ENCODE measurements around the gene PARS2. TPM values are rescaled to one million over a fixed set of nuclear protein-coding genes. Genes with fewer than 3 reads are reported as not detected.

The PARS2 gene
- total and polyA plus RNA-seq, 8 donors = 0.61 to 3.6 (median 1.9) TPM

DNA sequence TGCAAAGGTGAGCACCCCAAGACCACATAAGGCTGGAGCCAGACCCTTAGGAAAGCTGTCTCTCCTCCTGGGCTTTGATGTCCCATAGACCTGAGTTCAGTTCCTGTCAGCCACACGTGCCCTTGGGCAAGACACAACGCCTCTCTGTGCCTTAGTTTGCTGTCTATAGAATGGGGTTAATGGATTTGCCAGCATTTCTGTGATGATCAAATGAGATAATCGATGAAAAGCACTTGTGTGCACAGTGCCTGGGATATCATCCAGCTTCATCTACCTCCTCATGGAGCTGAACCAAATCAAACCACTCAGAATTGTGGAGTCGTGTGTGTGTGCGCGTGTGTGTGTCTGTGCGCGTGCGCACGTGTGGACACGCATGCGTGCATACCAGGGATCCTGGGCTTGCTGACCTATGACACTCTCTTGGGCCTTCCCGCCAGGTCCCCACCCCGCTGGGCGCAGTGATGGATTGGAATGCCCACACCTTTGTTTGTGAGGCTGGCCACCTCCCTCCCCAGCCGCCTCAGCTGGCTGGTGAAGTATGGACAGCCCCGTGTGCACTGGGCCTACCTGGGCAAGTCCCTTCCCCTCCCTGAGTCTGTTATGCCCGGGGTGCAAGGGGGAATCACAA, 31.6 kb upstream of the PARS2 start:
- H3K27me3 ChIP-seq = no peaks in the 10 kb centered on the region
- H3K27ac ChIP-seq = no peak overlapping the region
- intact Hi-C loops (cut with DNase I) = no loop called here
- DNase-seq = no peak
- peaks cover 0 to 20% (median 8%) of the 10 kb centered on the region in 3 donors for H3K4me1 ChIP-seq
- no peaks in the 10 kb centered on the region for H3K36me3 ChIP-seq
- TF ChIP-seq, protein P1, sequence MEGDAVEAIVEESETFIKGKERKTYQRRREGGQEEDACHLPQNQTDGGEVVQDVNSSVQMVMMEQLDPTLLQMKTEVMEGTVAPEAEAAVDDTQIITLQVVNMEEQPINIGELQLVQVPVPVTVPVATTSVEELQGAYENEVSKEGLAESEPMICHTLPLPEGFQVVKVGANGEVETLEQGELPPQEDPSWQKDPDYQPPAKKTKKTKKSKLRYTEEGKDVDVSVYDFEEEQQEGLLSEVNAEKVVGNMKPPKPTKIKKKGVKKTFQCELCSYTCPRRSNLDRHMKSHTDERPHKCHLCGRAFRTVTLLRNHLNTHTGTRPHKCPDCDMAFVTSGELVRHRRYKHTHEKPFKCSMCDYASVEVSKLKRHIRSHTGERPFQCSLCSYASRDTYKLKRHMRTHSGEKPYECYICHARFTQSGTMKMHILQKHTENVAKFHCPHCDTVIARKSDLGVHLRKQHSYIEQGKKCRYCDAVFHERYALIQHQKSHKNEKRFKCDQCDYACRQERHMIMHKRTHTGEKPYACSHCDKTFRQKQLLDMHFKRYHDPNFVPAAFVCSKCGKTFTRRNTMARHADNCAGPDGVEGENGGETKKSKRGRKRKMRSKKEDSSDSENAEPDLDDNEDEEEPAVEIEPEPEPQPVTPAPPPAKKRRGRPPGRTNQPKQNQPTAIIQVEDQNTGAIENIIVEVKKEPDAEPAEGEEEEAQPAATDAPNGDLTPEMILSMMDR (IDR thresholded peaks at IDR 0.05) = no peak
- H3K9me3 ChIP-seq = no peaks in the 10 kb centered on the region
- WGBS, 2 donors = 87 to 88% methylated on average over 18 of the region's 18 CpGs
- no peak for FAIRE-seq
- H3K4me3 ChIP-seq = no peak overlapping the region
- ATAC-seq = no peak

DNA sequence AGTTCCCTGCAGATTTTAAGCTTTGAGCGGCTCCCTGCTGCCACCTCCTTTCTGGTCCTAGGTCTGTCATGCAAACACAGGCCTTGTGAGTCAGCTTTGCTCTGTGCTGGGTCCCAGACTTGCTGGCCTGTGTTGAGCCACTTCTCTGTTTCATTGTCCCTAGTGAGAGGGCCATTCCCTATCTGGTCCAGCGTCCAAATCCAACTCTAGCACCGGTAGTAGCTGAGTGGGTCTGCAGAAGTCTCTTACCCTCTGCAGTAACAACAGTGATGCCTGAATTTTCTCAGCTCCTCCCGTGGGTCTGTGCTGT, 31.0 kb upstream of the PARS2 start:
- no peak overlapping the region for H3K27ac ChIP-seq
- intact Hi-C loops (cut with DNase I) = no loop called here
- FAIRE-seq (no peak), ATAC-seq (no peak), DNase-seq (no peak)
- WGBS, 2 donors = 75 to 77% methylated on average over 4 of the region's 4 CpGs
- no peaks in the 10 kb centered on the region for H3K27me3 ChIP-seq
- no peaks in the 10 kb centered on the region for H3K9me3 ChIP-seq
- H3K4me1 ChIP-seq = peaks cover 0 to 20% (median 8%) of the 10 kb centered on the region in 3 donors
- no peaks in the 10 kb centered on the region for H3K36me3 ChIP-seq
- TF ChIP-seq, protein P1 (IDR thresholded peaks at IDR 0.05) = no peak
- no peak overlapping the region for H3K4me3 ChIP-seq

DNA sequence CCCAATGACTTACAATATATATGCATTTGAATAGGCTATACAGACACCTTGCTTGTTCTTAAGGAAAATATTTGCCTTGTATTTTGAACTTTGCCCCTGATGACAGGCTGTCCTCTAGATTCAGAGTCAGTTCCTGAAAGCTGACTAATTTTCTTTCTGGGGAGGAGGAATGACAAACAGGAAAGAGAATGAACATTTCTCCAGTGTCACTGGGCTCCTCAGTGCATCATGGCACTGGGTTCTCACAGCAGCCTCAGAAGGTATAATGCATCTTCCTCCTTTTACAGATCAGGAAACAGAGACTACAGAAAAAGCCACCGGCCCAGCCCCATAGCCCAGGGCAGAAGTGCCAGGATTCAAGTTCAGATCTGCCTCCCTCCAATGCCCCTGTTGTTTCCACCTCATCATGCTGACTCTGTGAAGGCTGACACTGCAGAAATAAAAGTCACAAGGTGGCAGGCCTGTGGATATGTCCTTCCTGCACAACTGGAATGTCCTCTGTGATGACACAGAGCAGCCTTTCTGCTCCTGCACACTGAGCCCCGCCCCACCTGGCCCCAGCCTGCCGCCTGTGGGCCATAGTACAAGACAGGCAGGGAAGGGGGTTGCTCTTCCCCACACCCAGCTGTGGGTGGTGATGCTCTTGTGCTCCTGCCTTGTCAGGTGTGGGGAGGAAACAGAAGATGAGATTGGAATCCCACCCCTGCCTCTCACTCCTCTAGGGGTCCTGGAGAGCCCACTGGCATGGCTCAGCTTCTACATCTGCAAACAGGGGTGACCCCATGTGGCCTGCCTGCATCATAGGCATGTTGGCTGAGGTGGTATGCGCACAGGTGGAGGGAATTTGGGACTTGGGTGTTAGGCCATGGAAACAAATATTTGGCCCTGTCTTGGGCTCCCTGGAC, 30.4 kb upstream of the PARS2 start:
- peak; percentile 29 to 69 (median 56) for ATAC-seq
- Histone ChIP-seq H3K27me3 (no peaks in the 10 kb centered on the region), H3K27ac (peak overlapping the region in 1 of 4 donors; percentile 25), H3K4me1 (peaks cover 0 to 20% (median 8%) of the 10 kb centered on the region in 3 donors), H3K4me3 (no peak overlapping the region), H3K36me3 (no peaks in the 10 kb centered on the region), H3K9me3 (no peaks in the 10 kb centered on the region)
- DNase-seq = no peak
- no peak for FAIRE-seq
- intact Hi-C loops (cut with DNase I) = no loop called here
- TF ChIP-seq, protein P1 (IDR thresholded peaks at IDR 0.05) = no peak
- 45 to 71% methylated on average over 4 of the region's 4 CpGs for WGBS, 2 donors

DNA sequence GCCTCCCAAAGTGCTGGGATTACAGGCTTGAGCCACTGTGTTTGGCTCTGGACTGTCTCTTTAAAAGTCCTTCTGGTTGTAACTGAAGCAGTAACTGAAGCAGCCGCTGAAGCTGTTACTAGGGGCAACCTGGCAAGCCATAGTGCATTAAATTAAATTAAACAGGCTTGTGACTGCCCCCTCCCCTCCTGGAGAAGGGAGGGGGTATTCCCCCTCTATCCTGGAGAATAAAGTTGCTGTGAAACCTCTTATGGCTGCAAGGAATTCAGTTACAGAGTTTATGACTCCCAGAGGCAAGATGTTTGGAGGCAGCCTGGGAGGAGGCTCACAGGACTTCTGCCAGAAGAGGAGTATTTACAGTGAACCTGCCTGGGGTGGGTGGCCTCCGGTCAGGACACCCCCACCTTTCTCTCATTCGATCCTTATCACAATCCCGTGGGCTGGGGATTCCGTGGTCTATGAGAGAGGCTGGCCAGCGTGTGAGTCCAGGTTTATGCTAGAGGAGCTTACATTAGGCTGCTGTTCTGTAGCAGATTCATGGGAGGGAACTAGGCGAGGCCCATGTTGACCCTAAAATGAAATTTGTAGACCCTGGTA, 28.5 kb upstream of the PARS2 start:
- FAIRE-seq (no peak), DNase-seq (no peak), ATAC-seq (no peak)
- Histone ChIP-seq H3K27me3 (no peaks in the 10 kb centered on the region), H3K36me3 (no peaks in the 10 kb centered on the region), H3K9me3 (no peaks in the 10 kb centered on the region), H3K4me1 (peaks cover 0 to 9% (median 8%) of the 10 kb centered on the region in 3 donors), H3K4me3 (no peak overlapping the region), H3K27ac (no peak overlapping the region)
- TF ChIP-seq, protein P1 (IDR thresholded peaks at IDR 0.05) = no peak
- 79 to 81% methylated on average over 7 of the region's 7 CpGs for WGBS, 2 donors
- intact Hi-C loops (cut with DNase I) = no loop called here
